ENCODE measurements around the gene IL17RA.

IL17RA gene

GRCh38 chr22:17158568-17159503 is 74.0 kb downstream of the IL17RA start, which contains the start of gene HDHD5:
Gene HDHD5 (minus strand): TSS chr22:17159277. CDS start chr22:17159251, 26 bp downstream.
- peak; percentile 28 to 93 (median 86) for DNase-seq

GRCh38 chr22:17159504-17159951 is 74.7 kb downstream of the IL17RA start:
- peak in 6 of 14 donors; percentile 59 to 80 (median 72) for DNase-seq

GRCh38 chr22:17161991-17162390 is 77.2 kb downstream of the IL17RA start:
- no peak for DNase-seq

- DNase-seq, result no peak
These were observed 77.9 kb downstream of the IL17RA start for GRCh38 chr22:17162731-17163130.

GRCh38 chr22:17164392-17165024 is 79.7 kb downstream of the IL17RA start:
- DNase-seq, result no peak

Measured in C1 segment of cervical spinal cord (tissue), 14 donors.